SK-N-MC (cell line): ENCODE measurements around the gene TAF1C.

Source experiments
- DNase-seq: peaks from one replicate; pipeline ENCODE4 v3.0.0-alpha.2; 2011; ENCODE audit warnings: low read depth, low spot score
- H3K27ac ChIP-seq: fragments of 200-600 bp; sonication (generic); 2 replicates; pipeline ENCODE4 v1.5.1; 2016; ENCODE audit warnings: mixed run types
- H3K36me3 ChIP-seq: fragments of 200-600 bp; sonication (generic); 2 replicates; pipeline ENCODE4 v1.6.1; 2017; ENCODE audit warnings: antibody characterized with exemption, low read length, mixed read lengths; ENCODE audit not compliant: insufficient read depth
- H3K4me3 ChIP-seq: fragments of 200-600 bp; sonication (generic); 2 replicates; pipeline ENCODE4 v1.5.1; 2016
- H3K9ac ChIP-seq: fragments of 200-600 bp; sonication (generic); 2 replicates; pipeline ENCODE4 v1.8.0; 2017; ENCODE audit warnings: mixed run types, mixed read lengths; ENCODE audit not compliant: insufficient read length
- H3K9me3 ChIP-seq: fragments of 200-600 bp; sonication (generic); 2 replicates; pipeline ENCODE4 v1.6.1; 2017; ENCODE audit warnings: low read depth, mild to moderate bottlenecking, antibody characterized with exemption, low read length, moderate library complexity, mixed read lengths
- EZH2 ChIP-seq: fragments of 200-600 bp; sonication (generic); IDR thresholded peaks from one replicate; pipeline ENCODE4 v1.6.1; 2017; ENCODE audit warnings: antibody characterized with exemption
- FOXP2 ChIP-seq: optimal IDR thresholded peaks from 2 replicates; pipeline ENCODE3; 2011; ENCODE audit warnings: mild to moderate bottlenecking, moderate library complexity; ENCODE audit not compliant: insufficient read depth; ENCODE audit errors: extremely low read length, control extremely low read depth
- POLR2AphosphoS5 ChIP-seq: IDR thresholded peaks from 2 replicates; pipeline ENCODE4 v1.6.1; 2012; ENCODE audit warnings: mild to moderate bottlenecking, low read depth, low read length, borderline replicate concordance

The TAF1C gene

GRCh38 chr16:84182104-84182503, 4.8 kb downstream of the TAF1C start:
- H3K4me3 ChIP-seq, result no peak overlapping the region
- DNase-seq, result no peak
- TF ChIP-seq POLR2AphosphoS5, result no peak
- no peak for TF ChIP-seq EZH2
- no peak for TF ChIP-seq FOXP2
- no peaks in the 10 kb centered on the region for H3K9me3 ChIP-seq
- H3K9ac ChIP-seq, result no peak overlapping the region
- H3K27ac ChIP-seq, result no peak overlapping the region
- H3K36me3 ChIP-seq, result no peaks in the 10 kb centered on the region; the same call in 1 of the 2 replicates

- Histone ChIP-seq H3K9ac (no peak overlapping the region), H3K27ac (no peak overlapping the region), H3K36me3 (no peaks in the 10 kb centered on the region; the same call in 1 of the 2 replicates), H3K9me3 (no peaks in the 10 kb centered on the region), H3K4me3 (no peak overlapping the region)
- no peak for DNase-seq
- no peak for TF ChIP-seq FOXP2
- no peak for TF ChIP-seq POLR2AphosphoS5
- TF ChIP-seq EZH2, result no peak
These were observed 5.5 kb downstream of the TAF1C start for GRCh38 chr16:84181144-84181915.

- TF ChIP-seq POLR2AphosphoS5 (no peak), EZH2 (no peak), FOXP2 (no peak)
- Histone ChIP-seq H3K27ac (no peak overlapping the region), H3K4me3 (no peak overlapping the region), H3K36me3 (no peaks in the 10 kb centered on the region; the same call in 1 of the 2 replicates), H3K9ac (no peak overlapping the region), H3K9me3 (no peaks in the 10 kb centered on the region)
- no peak for DNase-seq
These were observed 6.2 kb downstream of the TAF1C start for GRCh38 chr16:84180519-84181140.

GRCh38 chr16:84179612-84180320, 7.1 kb downstream of the TAF1C start:
- Histone ChIP-seq H3K27ac (no peak overlapping the region), H3K9me3 (no peaks in the 10 kb centered on the region), H3K4me3 (no peak overlapping the region), H3K36me3 (no peaks in the 10 kb centered on the region; the same call in 1 of the 2 replicates), H3K9ac (no peak overlapping the region)
- TF ChIP-seq FOXP2 (no peak), EZH2 (no peak), POLR2AphosphoS5 (no peak)
- no peak for DNase-seq

GRCh38 chr16:84178892-84179611, 7.8 kb downstream of the TAF1C start:
- TF ChIP-seq FOXP2, result no peak
- no peak for TF ChIP-seq POLR2AphosphoS5
- TF ChIP-seq EZH2, result no peak
- Histone ChIP-seq H3K4me3 (no peak overlapping the region), H3K9me3 (no peaks in the 10 kb centered on the region), H3K27ac (no peak overlapping the region), H3K36me3 (no peaks in the 10 kb centered on the region; the same call in 1 of the 2 replicates), H3K9ac (no peak overlapping the region)
- DNase-seq, result no peak

GRCh38 chr16:84178146-84178765, 8.6 kb downstream of the TAF1C start:
- Histone ChIP-seq H3K9me3 (no peaks in the 10 kb centered on the region), H3K36me3 (no peaks in the 10 kb centered on the region; the same call in 1 of the 2 replicates), H3K9ac (no peak overlapping the region), H3K27ac (no peak overlapping the region), H3K4me3 (no peak overlapping the region)
- TF ChIP-seq POLR2AphosphoS5 (no peak), FOXP2 (no peak), EZH2 (no peak)
- DNase-seq, result no peak

- Histone ChIP-seq H3K4me3 (no peak overlapping the region), H3K9ac (no peak overlapping the region), H3K9me3 (no peaks in the 10 kb centered on the region), H3K27ac (no peak overlapping the region), H3K36me3 (no peaks in the 10 kb centered on the region; the same call in 1 of the 2 replicates)
- TF ChIP-seq FOXP2 (no peak), POLR2AphosphoS5 (no peak), EZH2 (no peak)
- DNase-seq, result no peak
These were observed 9.2 kb downstream of the TAF1C start for GRCh38 chr16:84177741-84178073.
